Activated T-helper 17 cell treated with anti-CD3 and anti-CD28 coated beads, Interleukin-2, amount 50 U/mL, for 72 hours (primary cell): ENCODE data around the gene GAS6. TPM values are rescaled to one million over a fixed set of nuclear protein-coding genes. Genes with fewer than 3 reads are reported as not detected.
"Not testable (repeated sequence)": the region's sequence is repeated elsewhere in the genome, so short reads cannot be mapped to it uniquely, and the experiment has no call there.

Source experiments
- ATAC-seq: fragments of 150-1000 bp; cut with Tn5 transposase; replicated peaks from 2 replicates; pipeline ENCODE4 v1.10.0; 2021; ENCODE audit warnings: mild to moderate bottlenecking, moderate library complexity
- H3K27ac Mint-ChIP-seq: one replicate; pipeline ENCODE4 v1.8.0; 2022; ENCODE audit warnings: mixed read lengths
- H3K27me3 Mint-ChIP-seq: one replicate; pipeline ENCODE4 v1.8.0; 2022; ENCODE audit warnings: mixed read lengths
- H3K36me3 Mint-ChIP-seq: one replicate; pipeline ENCODE4 v1.8.0; 2022; ENCODE audit warnings: low read depth, mild to moderate bottlenecking, mixed read lengths
- H3K4me1 Mint-ChIP-seq: one replicate; pipeline ENCODE4 v1.8.0; 2022; ENCODE audit warnings: mixed read lengths
- H3K4me3 Mint-ChIP-seq: one replicate; pipeline ENCODE4 v1.8.0; 2022; ENCODE audit warnings: mild to moderate bottlenecking, mixed read lengths
- H3K9me3 Mint-ChIP-seq: one replicate; pipeline ENCODE4 v1.8.0; 2022; ENCODE audit warnings: mixed read lengths
- total RNA-seq, 2 donors: library from RNA; stranded (reverse); gene quantifications; one replicate each; pipeline ENCODE4 v1.2.3, GENCODE V29; 2022

Gene GAS6
- total RNA-seq, 2 donors from 2014 or later, result 0.56 to 0.58 TPM

DNA sequence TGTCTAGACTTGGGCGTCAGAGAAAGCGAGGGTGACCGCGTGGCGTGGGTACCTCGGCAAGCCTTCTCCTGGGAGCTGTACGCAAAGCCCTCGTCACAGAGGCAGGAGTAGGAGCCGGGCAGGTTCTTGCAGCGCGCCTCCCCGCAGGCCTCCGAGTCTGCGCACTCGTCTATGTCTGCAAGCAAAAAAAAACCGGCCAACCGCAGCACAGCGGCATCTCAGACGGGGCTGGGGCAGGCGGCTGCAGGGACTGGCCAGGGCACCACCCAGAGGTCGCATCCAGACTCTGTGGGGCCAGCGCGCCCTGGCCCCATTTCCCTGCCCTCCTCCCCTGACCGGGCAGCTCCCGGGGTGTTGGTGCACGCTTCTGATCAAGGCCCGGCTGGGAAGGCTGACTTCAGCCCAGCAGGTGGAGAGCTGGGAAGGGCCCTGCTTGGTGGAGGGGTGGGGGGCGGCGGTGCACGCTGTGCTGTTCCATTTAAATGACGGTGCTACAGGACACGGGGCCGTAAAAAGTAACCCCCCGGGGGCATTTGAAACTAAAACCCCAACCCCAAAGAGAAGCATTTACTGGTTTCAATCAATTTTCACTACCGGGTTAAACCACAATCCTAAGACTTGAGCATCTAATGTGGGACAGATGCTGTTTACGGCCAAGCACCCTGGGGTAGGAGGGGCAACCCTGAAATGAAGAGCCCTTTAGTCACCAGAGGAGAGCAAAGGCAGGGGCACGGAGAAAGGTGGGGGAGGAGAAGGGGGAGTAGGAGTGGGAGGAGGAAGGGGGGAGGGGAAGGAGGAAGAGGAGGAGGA is 28.2 kb downstream of the GAS6 start:
- Mint-ChIP-seq H3K27me3 (no peaks in the 10 kb centered on the region), H3K36me3 (no peaks in the 10 kb centered on the region), H3K4me1 (peaks cover 5% of the 10 kb centered on the region), H3K9me3 (no peaks in the 10 kb centered on the region), H3K4me3 (no peak overlapping the region), H3K27ac (no peak overlapping the region)
- no peak for ATAC-seq

DNA sequence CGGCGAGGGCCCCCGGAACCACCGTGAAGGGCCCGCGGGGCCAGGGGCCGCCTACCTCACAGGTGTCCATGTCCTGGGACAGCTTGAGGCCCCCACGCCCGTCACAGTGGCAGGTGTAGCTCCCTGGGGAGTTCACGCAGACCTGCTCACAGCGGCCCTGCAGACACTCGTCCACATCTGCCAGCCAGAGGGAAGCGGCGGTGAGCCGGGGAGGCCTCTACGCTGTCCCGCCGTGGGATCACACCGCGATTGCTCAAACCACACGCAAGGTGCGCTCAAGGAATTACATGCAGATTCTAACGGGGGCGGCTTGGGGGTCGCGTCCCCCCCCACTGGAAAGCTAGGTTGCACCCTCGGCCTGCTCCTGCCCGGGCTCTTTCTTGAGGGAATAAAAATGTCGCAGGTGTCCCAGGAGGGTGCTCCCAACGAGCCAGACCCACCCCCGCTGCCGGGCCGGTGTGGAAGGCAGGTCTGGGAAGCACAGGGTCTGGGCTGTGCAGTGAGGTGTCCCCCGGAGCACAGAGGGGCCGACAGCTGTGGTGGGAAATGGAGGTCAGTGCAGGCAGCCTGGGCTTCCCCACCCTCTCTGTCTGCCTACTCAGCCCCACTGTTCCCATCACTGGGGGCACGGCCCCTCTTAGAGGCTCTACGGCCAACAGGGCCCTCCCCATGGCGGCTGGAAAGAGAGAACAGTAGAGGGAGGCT is 29.2 kb downstream of the GAS6 start:
- no peak for ATAC-seq
- Mint-ChIP-seq H3K4me3 (no peak overlapping the region), H3K9me3 (no peaks in the 10 kb centered on the region), H3K27me3 (no peaks in the 10 kb centered on the region), H3K4me1 (peaks cover 5% of the 10 kb centered on the region), H3K36me3 (no peaks in the 10 kb centered on the region), H3K27ac (no peak overlapping the region)

DNA sequence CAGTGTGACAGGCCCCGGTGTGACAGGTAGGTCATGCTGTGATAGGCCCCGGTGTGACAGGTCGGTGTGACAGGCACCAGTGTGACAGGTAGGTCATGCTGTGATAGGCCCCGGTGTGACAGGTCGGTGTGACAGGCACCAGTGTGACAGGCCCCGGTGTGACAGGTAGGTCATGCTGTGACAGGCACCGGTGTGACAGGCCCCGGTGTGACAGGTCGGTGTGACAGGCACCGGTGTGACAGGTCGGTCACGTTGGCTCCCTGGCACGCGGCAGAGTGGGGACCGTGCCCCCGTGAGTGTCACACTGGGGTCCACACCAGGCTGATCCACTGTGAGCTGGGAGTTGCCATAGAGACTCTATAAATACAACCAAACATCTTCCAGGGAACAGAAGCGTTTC is 29.9 kb downstream of the GAS6 start:
- H3K27me3 Mint-ChIP-seq, H3K4me1 Mint-ChIP-seq, H3K36me3 Mint-ChIP-seq, H3K27ac Mint-ChIP-seq, H3K4me3 Mint-ChIP-seq, H3K9me3 Mint-ChIP-seq, ATAC-seq: not testable (repeated sequence)

DNA sequence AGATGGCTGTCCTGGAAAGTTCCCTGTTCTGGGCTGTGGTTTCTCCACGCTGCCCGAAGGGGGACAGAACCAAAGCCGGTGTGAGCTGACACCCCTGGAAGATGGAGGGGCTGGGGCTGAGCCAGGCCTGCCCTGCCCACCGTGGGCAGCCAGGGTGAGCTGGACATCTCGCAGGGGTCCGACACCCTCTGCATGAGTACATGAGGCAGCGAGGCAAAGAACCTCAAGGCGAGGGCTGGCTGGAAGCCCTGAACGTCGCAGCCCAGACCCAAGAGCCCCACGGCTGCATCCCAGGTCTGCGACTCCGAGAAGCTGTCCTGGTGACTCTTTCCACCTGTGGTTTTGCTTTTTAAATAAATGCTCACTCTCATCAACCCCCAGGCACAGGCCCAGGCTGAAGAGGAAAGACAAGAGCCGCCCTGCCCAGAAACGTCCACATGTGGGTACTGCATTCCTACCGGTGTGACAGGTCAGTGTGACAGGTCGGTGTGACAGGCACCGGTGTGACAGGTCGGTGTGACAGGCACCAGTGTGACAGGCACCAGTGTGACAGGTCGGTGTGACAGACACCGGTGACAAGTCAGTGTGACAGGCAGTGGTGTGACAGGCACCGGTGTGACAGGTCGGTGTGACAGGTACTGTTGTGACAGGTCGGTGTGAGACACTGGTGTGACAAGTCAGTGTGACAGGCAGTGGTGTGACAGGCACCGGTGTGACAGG is 30.6 kb downstream of the GAS6 start:
- H3K4me3 Mint-ChIP-seq, result no peak overlapping the region
- no peaks in the 10 kb centered on the region for H3K36me3 Mint-ChIP-seq
- peaks cover 5% of the 10 kb centered on the region for H3K4me1 Mint-ChIP-seq
- H3K9me3 Mint-ChIP-seq, result no peaks in the 10 kb centered on the region
- ATAC-seq, result no peak
- H3K27ac Mint-ChIP-seq, result no peak overlapping the region
- no peaks in the 10 kb centered on the region for H3K27me3 Mint-ChIP-seq

DNA sequence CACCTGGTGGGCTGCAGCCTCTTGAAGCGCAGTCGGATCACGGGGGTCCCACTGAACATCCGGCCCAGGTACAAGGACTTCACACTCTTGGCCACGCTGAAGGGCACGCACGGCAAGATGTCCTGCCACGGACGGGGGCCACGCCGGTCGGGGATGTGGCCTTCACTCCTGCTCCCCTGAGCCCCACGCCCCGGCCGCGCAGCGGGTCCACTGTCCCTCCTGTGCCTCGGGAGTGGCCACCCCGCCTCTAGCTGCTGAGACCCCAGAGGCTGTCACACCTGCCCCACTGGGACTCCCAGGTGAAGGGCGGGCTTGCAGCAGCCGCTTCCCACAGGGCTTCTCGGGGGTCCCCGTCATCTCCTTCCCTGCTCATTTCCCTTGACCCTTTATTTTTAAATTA is 31.2 kb downstream of the GAS6 start:
- Mint-ChIP-seq H3K27ac (no peak overlapping the region), H3K4me3 (no peak overlapping the region), H3K36me3 (no peaks in the 10 kb centered on the region), H3K4me1 (peaks cover 5% of the 10 kb centered on the region), H3K27me3 (no peaks in the 10 kb centered on the region), H3K9me3 (no peaks in the 10 kb centered on the region)
- ATAC-seq, result no peak

DNA sequence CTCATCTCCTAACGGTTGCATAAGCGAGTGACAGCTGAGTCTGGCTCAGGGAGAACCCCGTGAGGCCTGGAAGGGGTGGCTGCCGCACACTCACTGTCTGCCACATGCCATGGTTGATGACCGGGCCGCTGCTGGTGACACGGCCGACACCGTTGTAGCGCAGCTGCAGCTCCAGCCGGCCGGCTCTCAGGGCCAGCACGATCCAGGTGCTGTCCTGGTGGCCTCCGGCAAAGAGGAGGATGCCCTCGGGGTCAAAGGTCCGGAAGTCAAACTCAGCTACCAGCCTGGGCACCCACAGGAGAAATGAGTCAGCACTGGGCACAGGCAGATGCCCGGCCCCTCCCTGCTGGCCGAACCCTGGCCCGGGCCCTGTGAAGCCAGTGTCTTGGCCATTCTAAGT is 31.7 kb downstream of the GAS6 start:
- Mint-ChIP-seq H3K27ac (no peak overlapping the region), H3K4me3 (no peak overlapping the region), H3K36me3 (no peaks in the 10 kb centered on the region), H3K4me1 (peaks cover 3% of the 10 kb centered on the region), H3K27me3 (no peaks in the 10 kb centered on the region), H3K9me3 (no peaks in the 10 kb centered on the region)
- no peak for ATAC-seq

DNA sequence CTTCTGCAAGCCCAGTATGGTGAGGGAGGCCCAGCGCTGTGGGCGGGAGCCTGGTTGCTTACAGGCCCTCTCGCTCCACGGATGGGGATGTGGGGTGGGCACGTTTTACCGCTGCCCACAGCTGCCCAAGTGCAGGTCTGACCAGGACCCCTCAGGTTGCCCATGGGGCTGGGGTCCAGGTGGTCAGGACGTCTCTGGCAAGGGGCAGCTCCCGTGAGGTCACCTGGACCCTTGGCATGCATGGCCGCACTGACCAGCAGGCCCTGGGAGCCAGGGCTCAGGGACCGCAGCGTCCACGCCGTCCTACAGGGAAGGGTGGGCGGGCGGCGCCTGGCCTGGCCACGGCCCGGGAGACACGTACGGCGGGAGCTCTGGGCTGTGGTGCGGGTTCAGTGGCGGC is 32.8 kb downstream of the GAS6 start:
- no peak overlapping the region for H3K4me3 Mint-ChIP-seq
- H3K27me3 Mint-ChIP-seq, result no peaks in the 10 kb centered on the region
- no peak for ATAC-seq
- no peaks in the 10 kb centered on the region for H3K9me3 Mint-ChIP-seq
- H3K36me3 Mint-ChIP-seq, result no peaks in the 10 kb centered on the region
- H3K27ac Mint-ChIP-seq, result no peak overlapping the region
- H3K4me1 Mint-ChIP-seq, result no peaks in the 10 kb centered on the region

DNA sequence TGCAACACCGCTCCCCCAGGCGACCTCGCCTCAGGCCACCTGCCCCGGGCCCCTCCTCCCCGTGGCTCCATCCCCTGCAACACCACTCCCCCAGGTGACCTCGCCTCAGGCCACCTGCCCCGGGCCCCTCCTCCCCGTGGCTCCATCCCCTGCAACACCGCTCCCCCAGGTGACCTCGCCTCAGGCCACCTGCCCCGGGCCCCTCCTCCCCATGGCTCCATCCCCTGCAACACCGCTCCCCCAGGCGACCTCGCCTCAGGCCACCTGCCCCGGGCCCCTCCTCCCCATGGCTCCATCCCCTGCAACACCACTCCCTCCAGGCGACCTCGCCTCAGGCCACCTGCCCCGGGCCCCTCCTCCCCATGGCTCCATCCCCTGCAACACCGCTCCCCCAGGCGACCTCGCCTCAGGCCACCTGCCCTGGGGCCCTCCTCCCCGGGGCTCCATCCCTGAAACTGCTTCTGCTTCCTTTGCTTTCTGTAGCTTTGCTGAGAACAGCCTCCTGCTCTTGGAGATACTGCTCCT is 33.4 kb downstream of the GAS6 start:
- H3K9me3 Mint-ChIP-seq, H3K4me3 Mint-ChIP-seq, H3K4me1 Mint-ChIP-seq, H3K27me3 Mint-ChIP-seq, H3K27ac Mint-ChIP-seq, ATAC-seq, H3K36me3 Mint-ChIP-seq: not testable (repeated sequence)

DNA sequence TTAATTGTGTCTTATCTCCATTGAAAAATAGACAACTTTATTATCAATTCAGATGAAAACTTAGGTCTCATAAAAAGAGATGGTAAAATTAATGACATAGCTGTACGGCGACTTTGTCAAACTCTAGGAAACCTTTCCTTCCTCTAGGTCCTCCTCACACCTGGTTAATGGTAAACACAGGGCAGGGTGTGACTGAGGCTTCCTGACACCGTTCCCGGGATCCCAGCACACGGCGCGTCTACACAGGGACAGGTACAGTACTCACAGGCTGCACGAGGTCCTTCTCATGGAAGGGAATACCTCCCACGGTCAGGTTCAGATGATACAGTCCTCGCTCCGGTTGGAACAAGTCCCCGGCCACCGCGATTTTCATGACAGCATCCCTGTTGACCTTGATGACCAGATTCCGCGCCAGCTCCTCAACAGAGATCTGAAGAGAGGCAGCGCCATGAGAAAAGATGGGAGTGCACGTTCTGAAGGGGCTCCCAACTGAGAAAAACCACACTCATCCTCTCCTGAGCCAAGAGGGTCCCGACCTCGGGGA is 35.5 kb downstream of the GAS6 start:
- Mint-ChIP-seq H3K27me3 (no peaks in the 10 kb centered on the region), H3K4me1 (no peaks in the 10 kb centered on the region), H3K36me3 (peaks cover 5% of the 10 kb centered on the region), H3K4me3 (no peak overlapping the region), H3K27ac (no peak overlapping the region), H3K9me3 (no peaks in the 10 kb centered on the region)
- ATAC-seq, result no peak

DNA sequence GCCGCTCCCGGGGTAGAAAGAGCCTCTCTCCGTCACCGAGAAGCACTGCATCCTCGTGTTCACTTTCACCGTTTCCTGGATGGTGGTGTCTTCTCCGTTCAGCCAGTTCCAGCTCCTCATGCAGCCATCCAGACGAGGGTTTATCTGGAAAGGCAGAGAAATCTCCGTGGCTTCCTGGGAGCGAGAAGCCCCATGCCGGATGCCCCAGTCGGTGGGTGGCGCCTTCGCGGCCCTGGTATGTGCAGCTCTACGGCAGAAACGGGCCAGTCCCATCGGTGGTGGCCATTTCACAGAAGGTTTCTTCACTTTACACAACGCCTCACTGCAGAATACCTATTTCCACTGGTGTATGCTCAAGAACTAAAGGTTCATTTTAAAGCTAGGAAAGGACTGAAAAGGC is 36.9 kb downstream of the GAS6 start:
- Mint-ChIP-seq H3K9me3 (no peaks in the 10 kb centered on the region), H3K27ac (no peak overlapping the region), H3K36me3 (peaks cover 5% of the 10 kb centered on the region), H3K27me3 (no peaks in the 10 kb centered on the region), H3K4me1 (no peaks in the 10 kb centered on the region), H3K4me3 (no peak overlapping the region)
- ATAC-seq, result no peak

DNA sequence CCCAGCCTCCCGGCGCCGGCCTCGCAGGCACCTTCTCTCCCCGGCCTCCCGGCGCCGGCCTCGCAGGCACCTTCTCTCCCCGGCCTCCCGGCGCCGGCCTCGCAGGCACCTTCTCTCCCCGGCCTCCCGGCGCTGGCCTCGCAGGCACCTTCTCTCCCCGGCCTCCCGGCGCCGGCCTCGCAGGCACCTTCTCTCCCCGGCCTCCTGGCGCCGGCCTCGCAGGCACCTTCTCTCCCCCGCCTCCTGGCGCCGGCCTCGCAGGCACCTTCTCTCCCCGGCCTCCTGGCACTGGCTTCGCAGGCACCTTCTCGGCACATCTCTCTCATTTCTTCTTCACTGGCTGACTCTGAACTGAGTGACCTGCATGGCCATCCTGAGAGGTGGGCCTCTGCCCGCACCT is 37.4 kb downstream of the GAS6 start:
- H3K36me3 Mint-ChIP-seq, H3K4me3 Mint-ChIP-seq, H3K4me1 Mint-ChIP-seq, H3K27ac Mint-ChIP-seq, ATAC-seq, H3K27me3 Mint-ChIP-seq, H3K9me3 Mint-ChIP-seq: not testable (repeated sequence)

DNA sequence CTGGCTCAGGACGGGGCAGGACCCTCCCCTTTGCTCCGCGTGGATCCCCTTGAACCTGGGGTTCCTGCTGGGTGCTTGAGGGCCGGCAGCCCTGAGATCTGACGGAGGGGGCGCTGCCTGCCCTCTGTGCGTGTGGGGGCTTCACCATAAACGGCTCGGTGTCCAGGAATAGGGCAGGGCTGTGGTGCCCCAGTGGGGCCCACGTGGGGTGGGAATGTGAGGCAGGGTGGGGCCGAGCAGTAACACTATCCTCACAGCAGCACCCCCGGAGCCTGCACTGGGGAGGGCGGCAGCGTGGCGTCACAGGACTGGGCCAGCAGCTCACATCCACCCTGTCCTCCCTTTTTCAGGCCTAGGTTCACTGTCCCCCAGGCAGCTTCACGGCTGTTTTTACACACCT is 38.0 kb downstream of the GAS6 start:
- no peaks in the 10 kb centered on the region for H3K27me3 Mint-ChIP-seq
- no peaks in the 10 kb centered on the region for H3K9me3 Mint-ChIP-seq
- H3K36me3 Mint-ChIP-seq, result peaks cover 5% of the 10 kb centered on the region
- no peaks in the 10 kb centered on the region for H3K4me1 Mint-ChIP-seq
- H3K27ac Mint-ChIP-seq, result no peak overlapping the region
- no peak overlapping the region for H3K4me3 Mint-ChIP-seq
- no peak for ATAC-seq

DNA sequence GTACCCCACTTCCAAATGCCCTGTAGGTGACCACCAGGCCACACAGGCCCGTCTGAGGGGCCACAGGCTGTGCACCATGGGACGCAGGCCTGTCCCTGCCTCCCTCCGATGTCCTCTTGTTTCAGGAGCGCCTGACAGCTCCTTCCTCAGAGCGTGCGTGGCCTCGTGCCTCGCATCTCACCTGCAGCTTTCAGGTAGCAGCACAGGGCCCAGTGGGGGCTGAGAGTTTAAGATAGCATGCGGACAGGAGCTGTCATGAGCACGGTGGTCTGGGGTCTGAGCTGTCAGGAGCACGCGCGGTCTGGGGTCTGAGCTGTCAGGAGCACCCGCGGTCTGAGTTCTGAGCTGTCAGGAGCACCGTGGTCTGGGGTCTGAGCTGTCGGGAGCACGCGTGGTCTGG is 40.1 kb downstream of the GAS6 start:
- Mint-ChIP-seq H3K27me3 (no peaks in the 10 kb centered on the region), H3K27ac (no peak overlapping the region), H3K4me1 (no peaks in the 10 kb centered on the region), H3K4me3 (no peak overlapping the region), H3K36me3 (peaks cover 5% of the 10 kb centered on the region), H3K9me3 (no peaks in the 10 kb centered on the region)
- ATAC-seq, result no peak

DNA sequence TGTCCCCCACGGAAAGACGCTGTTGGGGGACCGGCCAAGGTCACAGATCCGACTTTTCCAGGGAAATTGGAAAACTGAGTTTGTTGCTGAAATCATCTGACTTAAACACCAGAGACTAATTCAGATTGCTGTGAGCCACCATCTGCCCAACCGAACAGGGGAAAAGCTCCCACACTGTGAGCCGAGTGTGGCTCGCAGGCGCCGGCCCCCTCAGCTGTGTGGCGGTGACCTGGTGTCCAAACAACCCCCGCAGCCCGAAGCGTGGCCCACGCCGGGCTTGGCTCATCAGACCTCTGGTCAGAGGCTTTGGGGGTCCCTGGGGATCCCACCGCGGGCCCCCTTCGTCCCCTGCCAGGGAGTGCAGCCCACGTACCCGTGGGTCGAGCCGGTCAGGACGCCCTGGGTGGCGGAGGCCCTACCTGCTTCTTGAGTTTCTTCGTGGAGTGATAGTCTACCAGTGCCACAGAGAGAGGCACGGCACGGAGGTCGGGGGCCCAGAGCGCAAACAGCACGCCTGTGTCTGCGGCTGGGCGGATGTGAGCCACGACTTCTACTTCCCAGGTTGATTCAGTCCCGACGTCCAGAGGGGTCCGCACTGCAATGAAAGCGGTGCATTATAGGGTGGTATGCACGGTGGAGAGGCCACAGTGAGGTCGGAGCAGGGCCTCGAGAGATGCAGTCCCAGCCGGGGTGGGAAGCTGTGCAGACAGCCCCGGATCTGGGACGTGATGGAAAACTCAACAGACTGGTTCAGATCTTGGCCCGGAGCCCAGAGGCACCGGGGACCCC is 40.7 kb downstream of the GAS6 start:
- H3K27me3 Mint-ChIP-seq, result no peaks in the 10 kb centered on the region
- no peak for ATAC-seq
- H3K36me3 Mint-ChIP-seq, result peaks cover 5% of the 10 kb centered on the region
- no peak overlapping the region for H3K27ac Mint-ChIP-seq
- no peaks in the 10 kb centered on the region for H3K9me3 Mint-ChIP-seq
- no peak overlapping the region for H3K4me3 Mint-ChIP-seq
- no peaks in the 10 kb centered on the region for H3K4me1 Mint-ChIP-seq
